ENCODE data around the gene ZBED2.

GRCh38 chr3:111592143-111592542, 3.0 kb downstream of the ZBED2 start:
- no peak for TF ChIP-seq CTCF (IDR thresholded peaks at IDR 0.05)
- TF ChIP-seq POLR2A (IDR thresholded peaks at IDR 0.05) = no peak

All from body of pancreas (tissue), 4 donors.